H9 (cell line): ENCODE data around the gene CCDC170. TPM values are rescaled to one million over a fixed set of nuclear protein-coding genes. Genes with fewer than 3 reads are reported as not detected.

Experiments used
- DNase-seq: peaks from one replicate; pipeline ENCODE4 v3.0.0-alpha.2; 2017
- H2AFZ ChIP-seq: one replicate; pipeline ENCODE4 v1.6.1; 2013; ENCODE audit warnings: mild to moderate bottlenecking, low read length, control low read depth, moderate library complexity
- H2AK5ac ChIP-seq: 2 replicates; pipeline ENCODE4 v1.6.1; 2013; ENCODE audit warnings: low read length, control low read depth, mixed read lengths; ENCODE audit not compliant: insufficient read length
- H2BK120ac ChIP-seq: one replicate; pipeline ENCODE4 v1.6.1; 2013; ENCODE audit warnings: low read depth, mild to moderate bottlenecking, low read length, control low read depth, inconsistent platforms; ENCODE audit not compliant: poor library complexity, severe bottlenecking
- H2BK12ac ChIP-seq: 2 replicates; pipeline ENCODE4 v1.6.1; 2013; ENCODE audit warnings: low read length, control low read depth, mixed read lengths, low read depth; ENCODE audit not compliant: insufficient read length
- H2BK15ac ChIP-seq: 2 replicates; pipeline ENCODE4 v1.6.1; 2013; ENCODE audit warnings: low read depth, low read length, control low read depth
- H2BK20ac ChIP-seq: one replicate; pipeline ENCODE4 v1.6.1; 2013; ENCODE audit warnings: low read depth, mild to moderate bottlenecking, low read length, control low read depth, inconsistent platforms; ENCODE audit not compliant: poor library complexity, severe bottlenecking
- H2BK5ac ChIP-seq: 2 replicates; pipeline ENCODE4 v1.6.1; 2013; ENCODE audit warnings: low read length, control low read depth, mixed read lengths; ENCODE audit not compliant: insufficient read length
- H3K14ac ChIP-seq: 2 replicates; pipeline ENCODE4 v1.6.1; 2013; ENCODE audit warnings: low read length, control low read depth; ENCODE audit not compliant: insufficient read depth
- H3K18ac ChIP-seq: 2 replicates; pipeline ENCODE4 v1.6.1; 2013; ENCODE audit warnings: low read depth, mild to moderate bottlenecking, mixed read lengths, low read length, control low read depth; ENCODE audit not compliant: insufficient read length
- H3K23ac ChIP-seq: 2 replicates; pipeline ENCODE4 v1.6.1; 2013; ENCODE audit warnings: low read length, control low read depth, mixed read lengths, low read depth; ENCODE audit not compliant: insufficient read length
- H3K23me2 ChIP-seq: 2 replicates; pipeline ENCODE4 v1.6.1; 2013; ENCODE audit warnings: low read depth, mild to moderate bottlenecking, mixed read lengths, low read length, control low read depth; ENCODE audit not compliant: insufficient read length, poor library complexity, severe bottlenecking
- H3K27ac ChIP-seq: 2 replicates; pipeline ENCODE4 v1.5.1; 2013; ENCODE audit warnings: low read length, control low read depth, mixed read lengths, low read depth; ENCODE audit not compliant: insufficient read length
- H3K27me3 ChIP-seq: 2 replicates; pipeline ENCODE4 v1.6.1; 2013; ENCODE audit warnings: low read length, control low read depth, inconsistent platforms; ENCODE audit not compliant: insufficient read depth
- H3K4ac ChIP-seq: 2 replicates; pipeline ENCODE4 v1.6.1; 2013; ENCODE audit warnings: low read depth, mild to moderate bottlenecking, control low read depth, inconsistent platforms, low read length, moderate library complexity
- H3K4me1 ChIP-seq: 2 replicates; pipeline ENCODE4 v1.6.1; 2013; ENCODE audit warnings: low read length, control low read depth, inconsistent platforms; ENCODE audit not compliant: insufficient read depth
- H3K4me2 ChIP-seq: 2 replicates; pipeline ENCODE4 v1.6.1; 2013; ENCODE audit warnings: low read length, control low read depth, mixed read lengths; ENCODE audit not compliant: insufficient read length, insufficient read depth
- H3K56ac ChIP-seq: 2 replicates; pipeline ENCODE4 v1.6.1; 2013; ENCODE audit warnings: low read depth, mild to moderate bottlenecking, mixed read lengths, low read length, control low read depth; ENCODE audit not compliant: insufficient read length
- H3K79me1 ChIP-seq: 2 replicates; pipeline ENCODE4 v1.6.1; 2013; ENCODE audit warnings: low read depth, mild to moderate bottlenecking, moderate library complexity, low read length, control low read depth, inconsistent platforms; ENCODE audit not compliant: insufficient read depth, poor library complexity, severe bottlenecking
- H3K79me2 ChIP-seq: 2 replicates; pipeline ENCODE4 v1.6.1; 2013; ENCODE audit warnings: low read length, control low read depth, inconsistent platforms; ENCODE audit not compliant: insufficient read depth
- H3K9ac ChIP-seq: 2 replicates; pipeline ENCODE4 v1.6.1; 2013; ENCODE audit warnings: low read length, control low read depth, mixed read lengths; ENCODE audit not compliant: insufficient read length; ENCODE audit errors: extremely low read depth
- H3K9me3 ChIP-seq: one replicate; pipeline ENCODE4 v1.6.1; 2013; ENCODE audit warnings: low read depth, low read length, inconsistent platforms; ENCODE audit not compliant: control insufficient read depth
- H3T11ph ChIP-seq: one replicate; pipeline ENCODE4 v1.6.1; 2013; ENCODE audit warnings: mild to moderate bottlenecking, low read length, control low read depth, inconsistent platforms
- H4K20me1 ChIP-seq: one replicate; pipeline ENCODE4 v1.6.1; 2013; ENCODE audit not compliant: control insufficient read depth, insufficient read length, insufficient read depth
- H4K5ac ChIP-seq: 2 replicates; pipeline ENCODE4 v1.6.1; 2013; ENCODE audit warnings: low read depth, mild to moderate bottlenecking, mixed read lengths, low read length, control low read depth; ENCODE audit not compliant: insufficient read length
- H4K8ac ChIP-seq: replicated peaks from 2 replicates; pipeline ENCODE4 v1.6.1; 2013; ENCODE audit warnings: low read length, control low read depth, mixed read lengths, low read depth; ENCODE audit not compliant: insufficient read length
- H4K91ac ChIP-seq: 2 replicates; pipeline ENCODE4 v1.6.1; 2013; ENCODE audit warnings: low read depth, mild to moderate bottlenecking, moderate library complexity, mixed read lengths, low read length, control low read depth; ENCODE audit not compliant: insufficient read length
- H3K27ac Mint-ChIP-seq, 3 experiments: 2 replicates in 2 of 3; 3 replicates in 1 of 3; pipeline ENCODE4 v1.8.0; 2020 to 2021; ENCODE audit warnings: mixed read lengths in 3 of 3, mild to moderate bottlenecking in 1 of 3, moderate library complexity in 1 of 3
- H3K27me3 Mint-ChIP-seq: 2 replicates; pipeline ENCODE4 v1.8.0; 2021; ENCODE audit warnings: low read depth, mild to moderate bottlenecking, moderate library complexity, mixed read lengths
- H3K36me3 Mint-ChIP-seq, 3 experiments: 2 replicates in 2 of 3; 3 replicates in 1 of 3; pipeline ENCODE4 v1.8.0; 2020 to 2021; ENCODE audit warnings: low read depth in 3 of 3, mixed read lengths in 3 of 3; ENCODE audit not compliant: insufficient read depth in 1 of 3
- H3K4me1 Mint-ChIP-seq, 2 experiments: 2 replicates each; pipeline ENCODE4 v1.8.0; 2020; ENCODE audit warnings: mixed read lengths in 2 of 2
- H3K4me3 Mint-ChIP-seq, 2 experiments: 2 replicates in 1 of 2; 3 replicates in 1 of 2; pipeline ENCODE4 v1.8.0; 2020 to 2021; ENCODE audit warnings: mild to moderate bottlenecking in 2 of 2, mixed read lengths in 2 of 2, moderate library complexity in 1 of 2
- H3K9me3 Mint-ChIP-seq, 2 experiments: 2 replicates in 1 of 2; 3 replicates in 1 of 2; pipeline ENCODE4 v1.8.0; 2020; ENCODE audit warnings: mild to moderate bottlenecking in 2 of 2, mixed read lengths in 2 of 2, moderate library complexity in 1 of 2
- CTCF ChIP-seq: fragments of 200-600 bp; sonication (generic); conservative IDR thresholded peaks from 3 replicates; pipeline ENCODE4 v1.8.0; 2021; ENCODE audit warnings: antibody characterized with exemption, mild to moderate bottlenecking
- WGBS: extraction: QIAGEN DNeasy Blood & Tissue Kit; methylation state at CpG from one replicate; pipeline ENCODE4 v1.1.7; 2013; ENCODE audit warnings: missing lambda C conversion rate, low lambda C conversion rate, mixed read lengths; ENCODE audit not compliant: insufficient read length; ENCODE audit errors: extremely low coverage; 5-methylcytosine and 5-hydroxymethylcytosine counted together
- total RNA-seq: library from RNA; stranded (reverse); gene quantifications from 2 replicates; pipeline ENCODE4 v1.2.1, GENCODE V29; 2021

CCDC170 gene
- total RNA-seq, 1 experiment from 2014 or later = 0.07 TPM

GRCh38 chr6:151637814-151638213, 144.0 kb downstream of the CCDC170 start:
- Mint-ChIP-seq H3K36me3 (no peaks in the 10 kb centered on the region), H3K27me3 (no peaks in the 10 kb centered on the region), H3K9me3 (no peaks in the 10 kb centered on the region; a peak in 1 of 5 replicates), H3K4me3 (no peak overlapping the region), H3K27ac (no peak overlapping the region), H3K4me1 (no peaks in the 10 kb centered on the region)
- no peak overlapping the region for H3K4ac ChIP-seq
- no peaks in the 10 kb centered on the region for H3K79me1 ChIP-seq
- H2BK5ac ChIP-seq = no peak overlapping the region
- no peak for TF ChIP-seq CTCF
- no peak overlapping the region for H2BK15ac ChIP-seq
- no peaks in the 10 kb centered on the region for H3K9me3 ChIP-seq
- no peaks in the 10 kb centered on the region for H3K79me2 ChIP-seq
- no peak overlapping the region for H2AK5ac ChIP-seq
- H3K9ac ChIP-seq = no peak overlapping the region
- no peaks in the 10 kb centered on the region for H3K23me2 ChIP-seq
- no peak overlapping the region for H3K18ac ChIP-seq
- H3K27me3 ChIP-seq = no peaks in the 10 kb centered on the region
- no peak overlapping the region for H2BK120ac ChIP-seq
- no peak overlapping the region for H2AFZ ChIP-seq
- no peak for DNase-seq
- H4K8ac ChIP-seq = no peak overlapping the region
- no peak overlapping the region for H2BK20ac ChIP-seq
- H3K14ac ChIP-seq = no peak overlapping the region
- H3K4me1 ChIP-seq = no peaks in the 10 kb centered on the region
- H4K20me1 ChIP-seq = no peaks in the 10 kb centered on the region
- WGBS = no CpG with 5 or more reads among the region's 3 CpGs
- H3K56ac ChIP-seq = no peak overlapping the region
- no peak overlapping the region for H3K27ac ChIP-seq
- no peak overlapping the region for H4K91ac ChIP-seq
- H4K5ac ChIP-seq = no peak overlapping the region
- no peak overlapping the region for H3K4me2 ChIP-seq
- no peak overlapping the region for H2BK12ac ChIP-seq
- H3T11ph ChIP-seq = no peak overlapping the region
- no peak overlapping the region for H3K23ac ChIP-seq
